NT2/D1 (cell line): Measurements from ENCODE around the gene EPB41L2.
"Not testable (repeated sequence)": the region's sequence is repeated elsewhere in the genome, so short reads cannot be mapped to it uniquely, and the experiment has no call there.

Experiments used
- DNase-seq: peaks from one replicate; pipeline ENCODE4 v3.0.0-alpha.2; 2011; ENCODE audit warnings: low read depth, low spot score
- H3K27me3 ChIP-seq: 2 replicates; pipeline ENCODE4 v1.6.0; 2011; ENCODE audit warnings: mild to moderate bottlenecking; ENCODE audit not compliant: insufficient read length, insufficient read depth
- H3K36me3 ChIP-seq: 2 replicates; pipeline ENCODE4 v1.6.1; 2011; ENCODE audit warnings: mild to moderate bottlenecking, low read length, mixed read lengths; ENCODE audit not compliant: insufficient read depth, insufficient read length
- H3K4me1 ChIP-seq: 2 replicates; pipeline ENCODE4 v1.5.1; 2011; ENCODE audit not compliant: insufficient read depth, insufficient read length
- H3K4me3 ChIP-seq: 2 replicates; pipeline ENCODE4 v1.5.1; 2011; ENCODE audit warnings: low read depth; ENCODE audit not compliant: insufficient read length
- H3K9ac ChIP-seq: 2 replicates; pipeline ENCODE4 v1.6.0; 2011; ENCODE audit warnings: low read depth; ENCODE audit not compliant: insufficient read length
- H3K9me3 ChIP-seq: 2 replicates; pipeline ENCODE4 v1.5.1; 2011; ENCODE audit warnings: mild to moderate bottlenecking, low read length; ENCODE audit not compliant: insufficient read depth
- SUZ12 ChIP-seq: IDR thresholded peaks from 2 replicates; pipeline ENCODE4 v1.6.1; 2011; ENCODE audit not compliant: insufficient read length, insufficient read depth; ENCODE audit errors: extremely low read depth
- YY1 ChIP-seq: IDR thresholded peaks from 2 replicates; pipeline ENCODE4 v1.6.1; 2011; ENCODE audit not compliant: insufficient read length, insufficient read depth
- ZNF274 ChIP-seq: IDR thresholded peaks from 2 replicates; pipeline ENCODE4 v1.6.1; 2011; ENCODE audit warnings: mild to moderate bottlenecking, low read depth, low read length

Gene EPB41L2

DNA sequence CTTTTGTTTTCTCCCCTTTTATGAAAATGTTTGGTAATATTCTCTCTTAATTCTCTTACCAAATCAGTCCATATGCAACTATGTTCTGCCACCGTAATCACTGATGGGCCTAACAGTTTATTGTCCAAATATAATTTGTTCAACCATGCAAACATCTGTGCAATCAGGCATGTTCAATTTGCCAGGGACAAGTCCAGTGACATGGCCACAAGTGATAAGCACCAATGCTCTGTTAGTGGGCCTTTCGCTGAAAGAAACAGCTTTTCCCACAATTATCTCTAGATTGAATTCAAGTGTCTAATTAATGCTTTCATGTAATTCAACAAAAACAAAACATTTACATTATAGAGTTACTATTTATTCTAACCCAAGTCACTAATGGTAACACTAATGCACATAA, 53.3 kb downstream of the EPB41L2 start:
- Histone ChIP-seq H3K9me3 (peaks cover 22% of the 10 kb centered on the region), H3K4me3 (no peak overlapping the region), H3K4me1 (no peaks in the 10 kb centered on the region)

GRCh38 chr6:131008965-131009364, 54.1 kb downstream of the EPB41L2 start:
- not testable (repeated sequence) for DNase-seq

More for the DNA sequence above, 53.3 kb downstream of the EPB41L2 start:
- TF ChIP-seq SUZ12, result no peak
- no peak for TF ChIP-seq ZNF274
- no peaks in the 10 kb centered on the region for H3K36me3 ChIP-seq
- no peaks in the 10 kb centered on the region for H3K27me3 ChIP-seq
- DNase-seq, result no peak
- no peak overlapping the region for H3K9ac ChIP-seq

GRCh38 chr6:131007964-131008363, 55.1 kb downstream of the EPB41L2 start:
- not testable (repeated sequence) for H3K27me3 ChIP-seq, H3K9ac ChIP-seq, H3K4me3 ChIP-seq, DNase-seq, H3K36me3 ChIP-seq, H3K4me1 ChIP-seq
- peaks cover 22% of the 10 kb centered on the region for H3K9me3 ChIP-seq

More at GRCh38 chr6:131008965-131009364, 54.1 kb downstream of the EPB41L2 start:
- H3K9me3 ChIP-seq, result peaks cover 22% of the 10 kb centered on the region
- not testable (repeated sequence) for H3K36me3 ChIP-seq, H3K4me1 ChIP-seq, H3K4me3 ChIP-seq, H3K9ac ChIP-seq, H3K27me3 ChIP-seq

- no peaks in the 10 kb centered on the region for H3K36me3 ChIP-seq
- no peak overlapping the region for H3K9ac ChIP-seq
- H3K4me3 ChIP-seq, result no peak overlapping the region
- TF ChIP-seq ZNF274 (no peak), YY1 (no peak), SUZ12 (no peak)
- H3K4me1 ChIP-seq, result no peaks in the 10 kb centered on the region
- peaks cover 22% of the 10 kb centered on the region for H3K9me3 ChIP-seq
- no peaks in the 10 kb centered on the region for H3K27me3 ChIP-seq
- no peak for DNase-seq
These were observed 55.8 kb downstream of the EPB41L2 start for GRCh38 chr6:131007286-131007685.

- DNase-seq, result no peak
- peaks cover 22% of the 10 kb centered on the region for H3K9me3 ChIP-seq
- no peak for TF ChIP-seq ZNF274
- TF ChIP-seq SUZ12, result no peak
- no peak for TF ChIP-seq YY1
- no peaks in the 10 kb centered on the region for H3K4me1 ChIP-seq
- no peaks in the 10 kb centered on the region for H3K36me3 ChIP-seq
- no peaks in the 10 kb centered on the region for H3K27me3 ChIP-seq
- no peak overlapping the region for H3K9ac ChIP-seq
- H3K4me3 ChIP-seq, result no peak overlapping the region
These were observed 57.5 kb downstream of the EPB41L2 start for GRCh38 chr6:131005439-131006016.

- no peaks in the 10 kb centered on the region for H3K36me3 ChIP-seq
- H3K27me3 ChIP-seq, result no peaks in the 10 kb centered on the region
- H3K9me3 ChIP-seq, result peaks cover 22% of the 10 kb centered on the region
- no peak overlapping the region for H3K4me3 ChIP-seq
- H3K9ac ChIP-seq, result no peak overlapping the region
- no peak for DNase-seq
- TF ChIP-seq YY1 (no peak), ZNF274 (no peak), SUZ12 (no peak)
- no peaks in the 10 kb centered on the region for H3K4me1 ChIP-seq
These were observed 58.1 kb downstream of the EPB41L2 start for GRCh38 chr6:131004936-131005335.

- Histone ChIP-seq H3K4me1 (no peaks in the 10 kb centered on the region), H3K36me3 (no peaks in the 10 kb centered on the region), H3K9me3 (peaks cover 21% of the 10 kb centered on the region; the same call in 1 of the 2 replicates), H3K4me3 (no peak overlapping the region), H3K9ac (no peak overlapping the region), H3K27me3 (no peaks in the 10 kb centered on the region)
- TF ChIP-seq SUZ12, result no peak
- TF ChIP-seq ZNF274, result no peak
- no peak for TF ChIP-seq YY1
- no peak for DNase-seq
These were observed 58.7 kb downstream of the EPB41L2 start for GRCh38 chr6:131004387-131004755.
